ENCODE measurements around the gene STX5. TPM values are rescaled to one million over a fixed set of nuclear protein-coding genes. Genes with fewer than 3 reads are reported as not detected.

STX5 gene
- 47.5 and 48.1 TPM in 2 replicates for total RNA-seq

DNA sequence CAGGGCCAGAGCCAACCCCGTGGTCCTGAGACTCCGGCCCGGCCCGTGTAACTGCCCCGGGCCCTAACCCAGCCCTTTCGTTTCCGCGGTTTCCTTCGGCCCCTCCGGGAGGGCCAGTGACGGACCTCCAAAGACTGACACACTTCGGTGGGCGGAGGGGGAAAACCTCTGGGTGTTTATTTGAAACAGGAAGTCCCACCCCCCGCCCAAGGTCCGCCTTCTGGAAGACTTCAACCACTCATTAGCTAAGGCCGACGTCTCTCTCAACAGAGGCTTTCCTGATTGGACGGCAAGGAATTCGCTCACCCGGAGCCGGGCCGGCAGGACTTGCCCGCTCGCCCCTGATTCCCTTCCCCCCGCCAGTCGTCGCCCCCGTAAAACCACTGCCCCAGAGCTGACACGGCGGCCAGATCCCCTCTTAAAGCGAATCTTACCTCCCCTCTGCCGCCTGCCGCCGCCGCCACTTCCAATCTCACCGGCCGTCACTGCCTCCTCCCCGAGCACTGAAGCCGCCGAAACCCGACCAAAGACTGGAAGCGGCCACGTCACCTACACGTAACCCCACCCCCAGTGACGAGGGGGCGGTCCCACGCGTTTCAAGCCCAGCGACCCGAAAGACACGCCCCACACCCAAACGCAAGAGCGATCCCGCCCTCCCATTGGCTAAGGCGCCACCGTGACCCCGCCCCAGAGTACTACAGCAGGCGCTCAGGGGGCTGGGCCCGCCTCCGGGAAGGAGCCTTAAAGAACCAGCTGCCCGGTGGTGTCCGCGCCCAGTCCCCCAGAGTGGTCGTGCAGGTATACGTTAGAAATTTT, at the start of gene STX5:
STX5 (minus strand) TSS at position 532 of the 816 bp plus-strand sequence. CDS start 808 bp downstream, outside the sequence.

GRCh38 chr11:62880803-62881578, 49.1 kb upstream of the STX5 start, which contains the start of gene SLC3A2:
TSS of gene SLC3A2 (plus strand) at chr11:62880896. CDS start at chr11:62881024, 128 bp downstream.

DNA sequence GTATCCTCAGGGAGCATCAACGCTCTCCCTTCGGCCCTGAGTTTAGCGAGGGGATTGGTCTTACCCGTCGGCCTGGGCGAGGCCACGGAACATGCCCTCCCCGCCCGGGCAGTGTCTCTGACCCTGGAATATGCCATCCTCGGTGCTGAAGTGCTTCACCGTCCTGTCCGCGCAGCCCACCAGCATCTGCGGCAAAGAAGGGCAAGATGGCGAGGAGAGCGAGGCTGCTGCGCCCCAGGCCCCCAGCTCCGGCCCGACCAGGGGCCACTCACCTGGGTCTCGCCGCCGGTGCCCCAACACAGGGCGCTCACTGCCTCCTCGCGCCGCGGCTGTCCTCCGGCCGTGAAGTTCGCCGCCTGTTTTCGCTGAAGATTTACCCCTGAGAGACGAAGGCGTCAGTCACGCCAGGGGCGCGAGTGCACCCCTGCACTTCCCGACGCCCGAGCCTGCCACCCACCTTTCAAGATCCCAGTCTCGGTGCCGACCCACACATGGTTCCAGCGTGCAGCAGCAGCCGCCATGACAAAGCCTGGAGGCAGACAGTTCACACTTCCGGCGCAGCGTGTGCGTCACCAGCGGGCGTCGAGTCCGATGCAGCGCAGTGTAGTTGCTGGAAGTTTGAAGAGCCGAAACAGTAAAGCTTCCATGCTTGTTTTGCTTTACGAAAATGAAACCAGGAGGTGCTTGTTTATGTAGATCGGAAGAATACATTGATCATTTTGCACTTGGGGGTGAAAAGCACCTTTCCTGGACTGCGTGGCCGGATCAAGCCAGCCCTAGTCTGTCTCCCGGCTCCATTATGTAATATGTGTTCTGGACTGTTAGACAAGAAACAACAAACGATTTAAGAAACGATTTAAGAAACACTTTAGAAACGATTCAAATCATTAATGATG, 7.4 kb upstream of the STX5 start, which contains the start of gene WDR74:
WDR74 (minus strand) TSS at position 541 of the 896 bp plus-strand sequence; CDS start at position 521, 20 bp downstream.

DNA sequence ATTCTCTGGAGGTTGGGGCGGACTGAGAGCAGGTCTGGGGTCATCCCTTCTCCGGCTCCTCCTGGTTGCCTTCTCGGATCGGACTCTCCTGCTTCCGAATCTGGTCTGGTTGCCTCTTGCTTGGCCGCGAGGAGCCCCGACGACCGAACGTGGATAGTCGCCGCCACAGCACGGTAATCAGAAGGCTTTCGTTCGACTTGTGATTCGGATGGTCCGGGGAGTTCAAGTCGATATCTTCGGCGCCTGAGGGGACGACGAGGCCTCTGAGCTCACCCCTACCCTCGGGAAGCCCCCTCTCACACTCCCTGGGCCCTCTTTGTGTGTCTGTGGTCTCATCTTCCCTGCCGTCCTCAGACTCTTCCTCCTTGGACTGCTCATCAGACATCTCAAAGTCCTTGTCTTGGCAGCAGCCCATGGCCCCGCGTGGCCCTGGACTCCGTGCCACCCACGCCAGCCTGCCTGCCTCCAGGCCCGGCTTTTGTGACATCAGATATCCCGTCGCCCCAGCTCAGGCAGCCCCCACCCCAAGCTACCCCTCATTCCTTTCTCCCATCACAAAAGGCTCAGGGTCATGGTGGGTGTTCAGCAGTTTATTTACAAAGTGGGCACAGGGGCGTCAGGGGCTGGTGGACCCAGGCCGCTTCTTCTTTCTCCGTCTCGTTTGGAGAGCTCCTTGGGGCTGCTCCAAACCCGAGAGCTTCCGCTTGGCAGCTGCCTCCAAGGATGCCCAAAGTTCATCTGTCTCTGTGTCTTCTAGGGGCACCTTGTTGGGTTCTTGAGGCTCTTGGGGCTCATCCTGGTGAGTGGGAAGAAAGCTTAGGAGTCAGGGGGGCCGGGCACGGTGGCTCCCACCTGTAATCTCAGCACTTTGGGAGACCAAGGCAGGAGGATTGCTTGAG, 734 bp upstream of the STX5 start, which contains the start of gene TEX54:
TEX54 (minus strand) TSS at position 506 of the 899 bp plus-strand sequence.

DNA sequence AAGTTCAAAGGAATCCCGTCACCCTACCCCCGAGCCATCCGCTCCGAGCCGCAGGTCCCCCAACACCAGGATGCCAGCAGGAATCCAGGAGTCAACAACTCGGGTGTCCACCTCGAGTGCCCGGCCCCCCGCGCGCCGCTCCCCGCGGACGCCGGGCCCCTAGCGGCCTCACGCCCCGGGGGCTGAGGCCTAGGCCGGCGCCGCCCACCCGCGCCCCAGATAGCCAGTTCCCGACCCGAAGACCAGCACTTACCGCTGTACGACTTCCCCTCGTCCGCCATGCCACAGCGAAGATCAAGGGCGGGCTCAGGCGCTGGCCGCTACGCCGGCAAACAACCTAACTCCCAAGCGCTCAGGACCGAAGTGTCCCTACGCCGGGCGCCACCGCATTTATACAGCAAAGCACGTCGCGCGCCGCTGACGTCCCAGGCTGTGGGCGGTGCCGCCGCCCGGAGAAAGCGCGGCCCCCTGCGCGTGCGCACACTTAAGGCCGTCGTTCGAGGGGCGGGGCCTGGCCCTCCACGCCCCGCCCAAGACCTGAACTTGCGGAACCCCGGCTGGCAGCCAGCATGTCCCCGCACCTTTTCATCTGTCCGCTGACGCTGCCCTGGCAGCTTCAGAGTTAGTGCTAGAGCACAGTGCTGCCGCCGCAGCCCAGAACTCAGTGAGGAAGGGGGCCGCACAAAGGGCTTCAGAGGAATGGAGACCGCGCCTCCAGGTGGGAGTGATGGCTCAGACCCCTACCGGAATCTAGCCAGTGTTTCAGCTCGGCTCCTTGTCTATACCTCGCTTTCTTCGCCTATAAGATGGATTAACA, 26.6 kb downstream of the STX5 start, which contains the start of gene NXF1:
NXF1 (minus strand) TSS at position 365 of the 817 bp plus-strand sequence; CDS start at position 281, 84 bp downstream.

DNA sequence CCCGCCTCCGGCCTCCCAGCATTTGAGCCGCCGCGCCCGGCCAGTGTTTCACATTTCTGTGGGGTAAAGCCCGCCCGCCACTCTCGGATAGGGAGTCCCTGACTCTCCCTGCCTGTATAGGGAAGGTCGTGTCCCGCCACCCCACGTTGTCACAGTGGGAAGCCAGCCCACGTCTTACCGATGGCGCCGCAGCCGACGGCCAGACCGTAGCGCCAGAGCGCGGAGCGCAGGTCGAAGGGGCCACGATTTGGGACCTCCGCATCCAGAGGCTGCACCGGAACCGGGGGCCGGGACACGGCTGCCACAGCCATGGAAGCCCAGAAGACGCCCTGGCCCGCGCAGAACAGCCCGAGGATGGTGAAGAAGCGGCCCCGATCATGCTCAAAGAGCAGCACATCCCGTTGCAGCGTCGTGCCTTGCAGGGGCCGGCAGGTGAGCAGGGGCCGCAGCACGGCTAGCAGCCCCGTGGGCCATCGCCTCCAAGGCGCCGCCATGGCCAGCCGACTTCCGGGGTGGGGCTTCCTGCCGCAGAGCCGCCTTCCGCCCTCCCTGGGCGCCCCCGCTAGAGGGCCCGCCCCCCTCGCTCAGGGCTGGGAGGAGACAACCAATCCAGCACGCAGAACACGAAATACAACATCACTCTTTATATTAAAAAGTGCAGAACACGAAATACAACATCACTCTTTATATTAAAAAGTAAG, 40.2 kb downstream of the STX5 start, which contains the start of gene TMEM223:
TMEM223 (minus strand) TSS at position 506 of the 701 bp plus-strand sequence; CDS start at position 494, 12 bp downstream.

DNA sequence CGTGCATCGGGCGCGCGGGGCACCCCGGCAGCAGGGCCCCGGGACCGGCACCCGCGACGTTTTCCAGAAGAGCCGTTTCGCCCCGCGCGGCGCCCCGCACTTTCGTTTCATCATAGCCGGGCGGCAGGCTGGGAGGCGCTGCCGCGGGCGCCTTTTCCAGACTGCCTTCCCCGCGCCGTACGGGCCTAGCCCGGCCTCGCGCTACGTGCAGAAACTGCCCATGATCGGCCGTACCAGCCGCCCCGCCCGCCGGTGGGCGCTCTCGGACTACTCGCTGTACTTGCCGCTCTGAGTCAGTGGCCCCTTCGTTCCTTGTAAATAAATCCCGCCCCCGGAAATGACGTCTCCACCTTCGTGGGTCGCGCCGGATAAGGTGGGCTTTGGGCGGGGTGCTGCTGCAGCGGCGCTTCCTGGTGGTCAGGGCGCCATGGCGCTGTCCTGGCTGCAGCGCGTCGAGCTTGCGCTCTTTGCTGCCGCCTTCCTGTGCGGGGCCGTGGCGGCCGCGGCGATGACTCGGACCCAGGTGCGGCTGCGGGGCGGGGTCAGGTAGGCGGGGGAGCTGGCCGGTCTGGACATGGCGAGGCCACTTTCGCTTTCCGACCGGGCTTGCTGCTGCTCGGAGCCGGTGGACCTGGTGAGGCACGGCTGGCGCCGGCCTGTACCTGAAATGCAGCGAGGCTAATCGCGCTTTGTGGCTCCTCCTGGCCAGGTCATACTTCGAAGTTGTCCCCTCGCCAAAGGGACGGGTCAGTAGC, 44.7 kb downstream of the STX5 start, which contains the start of gene TMEM179B:
TMEM179B (plus strand) TSS at position 398 of the 755 bp plus-strand sequence; CDS start at position 428, 30 bp downstream.

GRCh38 chr11:62771144-62772021, 60.5 kb downstream of the STX5 start, which contains the start of gene TAF6L:
TSS of gene TAF6L (plus strand) at chr11:62771396. CDS start at chr11:62775784, 4,388 bp downstream.

Other genes with a start within 250 kb of the STX5 start
- 9.7 and 13.6 TPM in 2 replicates for gene TUT1, start 240.5 kb downstream of the STX5 start, total RNA-seq
- gene MTA2, start 230.2 kb downstream of the STX5 start, total RNA-seq, result 99.8 and 122 TPM in 2 replicates
- 24.0 and 33.6 TPM in 2 replicates for gene EML3, start 219.3 kb downstream of the STX5 start, total RNA-seq
- 3.9 and 4.6 TPM in 2 replicates for gene ROM1, start 218.8 kb downstream of the STX5 start, total RNA-seq
- 26.5 and 48.8 TPM in 2 replicates for gene B3GAT3, start 210.1 kb downstream of the STX5 start, total RNA-seq
- 339 and 341 TPM in 2 replicates for gene GANAB, start 185.4 kb downstream of the STX5 start, total RNA-seq
- 26.2 and 41.0 TPM in 2 replicates for gene INTS5, start 178.7 kb downstream of the STX5 start, total RNA-seq
- 22.5 and 25.9 TPM in 2 replicates for gene C11orf98, start 166.8 kb downstream of the STX5 start, total RNA-seq
- 5.2 and 7.8 TPM in 2 replicates for gene CSKMT, start 166.7 kb downstream of the STX5 start, total RNA-seq
- 6.9 and 8.7 TPM in 2 replicates for gene UQCC3, start 160.4 kb downstream of the STX5 start, total RNA-seq
- 4.3 and 6.1 TPM in 2 replicates for gene LBHD1, start 159.8 kb downstream of the STX5 start, total RNA-seq
- 118 and 157 TPM in 2 replicates for gene UBXN1, start 153.0 kb downstream of the STX5 start, total RNA-seq
- 68.9 and 89.6 TPM in 2 replicates for gene LRRN4CL, start 142.5 kb downstream of the STX5 start, total RNA-seq
- gene BSCL2, start 124.6 kb downstream of the STX5 start, total RNA-seq, result 49.5 and 76.3 TPM in 2 replicates
- gene GNG3, start 124.4 kb downstream of the STX5 start, total RNA-seq, result 0.17 TPM in 1 of 2 replicates, not detected in the other
- 9.6 and 18.3 TPM in 2 replicates for gene HNRNPUL2, start 104.6 kb downstream of the STX5 start, total RNA-seq
- gene TTC9C, start 103.6 kb downstream of the STX5 start, total RNA-seq, result 33.1 and 36.9 TPM in 2 replicates
- gene ZBTB3, start 77.9 kb downstream of the STX5 start, total RNA-seq, result 14.1 and 17.4 TPM in 2 replicates
- gene POLR2G, start 70.5 kb downstream of the STX5 start, total RNA-seq, result 41.0 and 73.6 TPM in 2 replicates
- 26.3 and 27.2 TPM in 2 replicates for gene TAF6L, start 60.7 kb downstream of the STX5 start, total RNA-seq
- gene TMEM179B, start 44.6 kb downstream of the STX5 start, total RNA-seq, result 40.7 and 52.1 TPM in 2 replicates
- 14.7 and 19.0 TPM in 2 replicates for gene TMEM223, start 40.0 kb downstream of the STX5 start, total RNA-seq
- 23.7 and 30.3 TPM in 2 replicates for gene NXF1, start 26.6 kb downstream of the STX5 start, total RNA-seq
- gene TEX54, start 790 bp upstream of the STX5 start, total RNA-seq, result not detected in 2 replicates
- gene WDR74, start 7.5 kb upstream of the STX5 start, total RNA-seq, result 26.3 and 48.0 TPM in 2 replicates
- 172 and 241 TPM in 2 replicates for gene SLC3A2, start 48.8 kb upstream of the STX5 start, total RNA-seq
- gene CHRM1, start 89.3 kb upstream of the STX5 start, total RNA-seq, result not detected in 2 replicates
- gene SLC22A6, start 152.9 kb upstream of the STX5 start, total RNA-seq, result not detected in 2 replicates
- gene SLC22A8, start 183.8 kb upstream of the STX5 start, total RNA-seq, result not detected in 2 replicates

Data from smooth muscle cell of trachea (primary cell).